ENCODE data around the gene SLC17A6.

Gene SLC17A6

GRCh38 chr11:22337596-22338485 is at the start of gene SLC17A6:
Gene SLC17A6 (plus strand): TSS chr11:22338381. CDS start chr11:22338534, 153 bp downstream.
- POLR2A ChIA-PET: no interaction called here
- DNase-seq (ENCODE audit: extremely low spot score): peak; percentile 30

GRCh38 chr11:22302368-22302767 is 35.8 kb upstream of the SLC17A6 start:
- no peak for DNase-seq (ENCODE audit: extremely low spot score)
- TF ChIP-seq, protein P1, sequence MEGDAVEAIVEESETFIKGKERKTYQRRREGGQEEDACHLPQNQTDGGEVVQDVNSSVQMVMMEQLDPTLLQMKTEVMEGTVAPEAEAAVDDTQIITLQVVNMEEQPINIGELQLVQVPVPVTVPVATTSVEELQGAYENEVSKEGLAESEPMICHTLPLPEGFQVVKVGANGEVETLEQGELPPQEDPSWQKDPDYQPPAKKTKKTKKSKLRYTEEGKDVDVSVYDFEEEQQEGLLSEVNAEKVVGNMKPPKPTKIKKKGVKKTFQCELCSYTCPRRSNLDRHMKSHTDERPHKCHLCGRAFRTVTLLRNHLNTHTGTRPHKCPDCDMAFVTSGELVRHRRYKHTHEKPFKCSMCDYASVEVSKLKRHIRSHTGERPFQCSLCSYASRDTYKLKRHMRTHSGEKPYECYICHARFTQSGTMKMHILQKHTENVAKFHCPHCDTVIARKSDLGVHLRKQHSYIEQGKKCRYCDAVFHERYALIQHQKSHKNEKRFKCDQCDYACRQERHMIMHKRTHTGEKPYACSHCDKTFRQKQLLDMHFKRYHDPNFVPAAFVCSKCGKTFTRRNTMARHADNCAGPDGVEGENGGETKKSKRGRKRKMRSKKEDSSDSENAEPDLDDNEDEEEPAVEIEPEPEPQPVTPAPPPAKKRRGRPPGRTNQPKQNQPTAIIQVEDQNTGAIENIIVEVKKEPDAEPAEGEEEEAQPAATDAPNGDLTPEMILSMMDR (IDR thresholded peaks at IDR 0.05; ENCODE audit: control extremely low read depth, extremely low read depth, low read depth, missing control alignments): no peak
- POLR2A ChIA-PET: no interaction called here
- CTCF ChIA-PET: interaction anchor here (1.3 to 4.7 kb wide), 2 partner anchors 16 to 59 kb away, joined by 5 to 52 read pairs; no protein-coding TSS in a partner anchor

More at GRCh38 chr11:22337596-22338485, at the start of gene SLC17A6:
- TF ChIP-seq, protein P1 (IDR thresholded peaks at IDR 0.05; ENCODE audit: control extremely low read depth, extremely low read depth, low read depth, missing control alignments): no peak
- CTCF ChIA-PET: interaction anchor here (1.4 to 1.5 kb wide), 3 partner anchors 94 to 491 kb away, joined by 3 to 7 read pairs (median 4); no protein-coding TSS in a partner anchor

- TF ChIP-seq, protein P1 (IDR thresholded peaks at IDR 0.05; ENCODE audit: control extremely low read depth, extremely low read depth, low read depth, missing control alignments): peak; percentile 54
- POLR2A ChIA-PET: no interaction called here
- CTCF ChIA-PET: interaction anchor here (0.8 to 6.3 kb wide), 23 partner anchors 8 to 164 kb away, joined by 3 to 56 read pairs (median 5); no protein-coding TSS in a partner anchor
- DNase-seq (ENCODE audit: extremely low spot score): peak; percentile 20
These were observed 33.7 kb upstream of the SLC17A6 start for GRCh38 chr11:22304337-22304961.

- TF ChIP-seq, protein P1 (IDR thresholded peaks at IDR 0.05; ENCODE audit: control extremely low read depth, extremely low read depth, low read depth, missing control alignments): no peak
- DNase-seq (ENCODE audit: extremely low spot score): no peak
- ChIA-PET POLR2A (no interaction called here), CTCF (interaction anchor here (0.9 to 1.6 kb wide), 6 partner anchors 9 to 37 kb away, joined by 3 to 6 read pairs (median 4); no protein-coding TSS in a partner anchor)
These were observed 20.5 kb upstream of the SLC17A6 start for GRCh38 chr11:22317656-22318055.

DNA sequence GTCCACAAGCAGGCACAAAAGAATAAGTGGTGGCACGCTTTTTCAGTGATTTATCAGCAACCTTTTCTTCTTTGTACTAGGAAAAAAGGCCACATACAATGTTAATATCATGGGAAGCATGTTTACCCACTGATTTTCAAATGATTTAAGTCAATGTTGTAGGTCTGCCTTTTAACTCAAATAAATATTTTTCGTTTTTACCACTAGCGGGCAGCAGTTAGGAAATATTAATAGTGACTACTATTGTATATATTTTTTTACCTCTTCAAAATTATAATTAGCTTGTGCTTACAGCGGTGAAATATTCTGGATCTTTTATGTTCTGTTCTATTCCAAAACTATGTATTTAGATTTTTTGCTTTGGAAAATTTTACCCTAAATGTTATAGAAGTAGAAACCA is 6.4 kb upstream of the SLC17A6 start:
- ChIA-PET CTCF (no interaction called here), POLR2A (no interaction called here)
- DNase-seq (ENCODE audit: extremely low spot score): no peak
- TF ChIP-seq, protein P1 (IDR thresholded peaks at IDR 0.05; ENCODE audit: control extremely low read depth, extremely low read depth, low read depth, missing control alignments): no peak

DNA sequence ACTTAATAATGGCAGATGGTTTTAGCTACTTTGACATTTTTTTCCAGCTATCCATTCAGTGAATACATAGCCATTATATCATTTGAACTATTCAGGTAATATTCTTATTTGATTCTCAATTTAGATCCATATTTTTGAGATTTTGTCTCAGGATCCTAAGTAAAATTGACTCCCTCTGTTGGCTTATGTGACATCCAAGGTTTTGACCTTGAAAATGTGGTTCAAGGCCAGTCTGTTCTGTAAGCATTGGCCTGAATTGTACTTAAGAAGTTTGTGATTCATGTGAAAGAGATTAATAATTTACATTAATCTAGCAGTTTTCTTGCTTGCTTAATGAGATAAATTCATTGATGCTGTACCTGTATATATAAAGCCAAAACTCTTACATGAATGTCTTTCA is 1.6 kb upstream of the SLC17A6 start:
- POLR2A ChIA-PET: no interaction called here
- DNase-seq (ENCODE audit: extremely low spot score): no peak
- CTCF ChIA-PET: interaction anchor here (1.4 to 1.5 kb wide), 3 partner anchors 92 to 492 kb away, joined by 3 to 7 read pairs (median 4); no protein-coding TSS in a partner anchor
- TF ChIP-seq, protein P1 (IDR thresholded peaks at IDR 0.05; ENCODE audit: control extremely low read depth, extremely low read depth, low read depth, missing control alignments): no peak

Measured in GM10248 (cell line).